ENCODE data around the gene KIT.

DNA sequence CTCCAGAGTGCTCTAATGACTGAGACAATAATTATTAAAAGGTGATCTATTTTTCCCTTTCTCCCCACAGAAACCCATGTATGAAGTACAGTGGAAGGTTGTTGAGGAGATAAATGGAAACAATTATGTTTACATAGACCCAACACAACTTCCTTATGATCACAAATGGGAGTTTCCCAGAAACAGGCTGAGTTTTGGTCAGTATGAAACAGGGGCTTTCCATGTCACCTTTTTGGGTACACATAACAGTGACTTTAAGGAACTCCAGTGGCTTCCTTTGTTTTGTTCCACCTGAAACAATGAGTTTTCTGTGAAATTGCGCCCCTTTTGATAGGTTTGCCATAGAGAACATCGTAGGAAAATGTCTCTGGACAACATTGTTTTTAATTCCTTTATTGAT is 69.6 kb downstream of the KIT start:
- TF ChIP-seq, protein P1, sequence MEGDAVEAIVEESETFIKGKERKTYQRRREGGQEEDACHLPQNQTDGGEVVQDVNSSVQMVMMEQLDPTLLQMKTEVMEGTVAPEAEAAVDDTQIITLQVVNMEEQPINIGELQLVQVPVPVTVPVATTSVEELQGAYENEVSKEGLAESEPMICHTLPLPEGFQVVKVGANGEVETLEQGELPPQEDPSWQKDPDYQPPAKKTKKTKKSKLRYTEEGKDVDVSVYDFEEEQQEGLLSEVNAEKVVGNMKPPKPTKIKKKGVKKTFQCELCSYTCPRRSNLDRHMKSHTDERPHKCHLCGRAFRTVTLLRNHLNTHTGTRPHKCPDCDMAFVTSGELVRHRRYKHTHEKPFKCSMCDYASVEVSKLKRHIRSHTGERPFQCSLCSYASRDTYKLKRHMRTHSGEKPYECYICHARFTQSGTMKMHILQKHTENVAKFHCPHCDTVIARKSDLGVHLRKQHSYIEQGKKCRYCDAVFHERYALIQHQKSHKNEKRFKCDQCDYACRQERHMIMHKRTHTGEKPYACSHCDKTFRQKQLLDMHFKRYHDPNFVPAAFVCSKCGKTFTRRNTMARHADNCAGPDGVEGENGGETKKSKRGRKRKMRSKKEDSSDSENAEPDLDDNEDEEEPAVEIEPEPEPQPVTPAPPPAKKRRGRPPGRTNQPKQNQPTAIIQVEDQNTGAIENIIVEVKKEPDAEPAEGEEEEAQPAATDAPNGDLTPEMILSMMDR (IDR thresholded peaks at IDR 0.05), result no peak
- no peak for TF ChIP-seq POLR2A (IDR thresholded peaks at IDR 0.05)

Data from esophagus squamous epithelium (tissue), 4 donors.